ENCODE results near the gene ECT2L. TPM values are rescaled to one million over a fixed set of nuclear protein-coding genes. Genes with fewer than 3 reads are reported as not detected.

The ECT2L gene
- total and polyA plus RNA-seq, 2 of the 13 experiments (the other 11 are each of a cell fraction or from before 2014, with no cell fraction given): 0.12 TPM; not detected in 1

DNA sequence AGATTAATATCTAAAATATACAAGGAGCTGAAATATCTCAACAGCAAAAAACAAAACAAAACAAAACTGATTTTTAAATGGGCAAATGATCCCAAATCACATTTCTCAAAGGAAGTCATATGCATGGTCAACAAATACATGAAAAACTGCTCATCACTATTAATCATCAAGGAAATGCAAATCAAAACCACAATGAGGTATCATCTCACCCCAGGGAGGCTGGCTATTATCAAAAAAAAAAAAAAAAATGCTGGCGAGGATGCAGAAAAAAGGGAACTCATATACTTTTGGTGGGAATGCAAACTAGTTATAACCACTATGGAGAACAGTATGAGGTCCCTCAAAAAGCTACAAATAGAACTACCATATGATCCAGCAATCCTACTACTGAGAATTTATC is 157.6 kb downstream of the ECT2L start:
- no peaks in the 10 kb centered on the region for H3K27me3 ChIP-seq (ENCODE audit: control insufficient read depth in 1 of 2, insufficient read depth in 2 of 2, low read length in 2 of 2)
- no peak for FAIRE-seq
- H3K4me2 ChIP-seq (ENCODE audit: low read depth, low read length): no peak overlapping the region

More for the DNA sequence above, 157.6 kb downstream of the ECT2L start:
- no peak for DNase-seq (ENCODE audit: low spot score)
- ATAC-seq: no peak
- 100% methylated on average over 1 of the region's 1 CpG for WGBS (ENCODE audit: low lambda C conversion rate)
- no TSS peak for BruUV-seq (replicated peaks)
- no peak for TF ChIP-seq GZF1 (CRISPR knock-in tag; IDR thresholded peaks at IDR 0.05)
- TF ChIP-seq, protein P1, sequence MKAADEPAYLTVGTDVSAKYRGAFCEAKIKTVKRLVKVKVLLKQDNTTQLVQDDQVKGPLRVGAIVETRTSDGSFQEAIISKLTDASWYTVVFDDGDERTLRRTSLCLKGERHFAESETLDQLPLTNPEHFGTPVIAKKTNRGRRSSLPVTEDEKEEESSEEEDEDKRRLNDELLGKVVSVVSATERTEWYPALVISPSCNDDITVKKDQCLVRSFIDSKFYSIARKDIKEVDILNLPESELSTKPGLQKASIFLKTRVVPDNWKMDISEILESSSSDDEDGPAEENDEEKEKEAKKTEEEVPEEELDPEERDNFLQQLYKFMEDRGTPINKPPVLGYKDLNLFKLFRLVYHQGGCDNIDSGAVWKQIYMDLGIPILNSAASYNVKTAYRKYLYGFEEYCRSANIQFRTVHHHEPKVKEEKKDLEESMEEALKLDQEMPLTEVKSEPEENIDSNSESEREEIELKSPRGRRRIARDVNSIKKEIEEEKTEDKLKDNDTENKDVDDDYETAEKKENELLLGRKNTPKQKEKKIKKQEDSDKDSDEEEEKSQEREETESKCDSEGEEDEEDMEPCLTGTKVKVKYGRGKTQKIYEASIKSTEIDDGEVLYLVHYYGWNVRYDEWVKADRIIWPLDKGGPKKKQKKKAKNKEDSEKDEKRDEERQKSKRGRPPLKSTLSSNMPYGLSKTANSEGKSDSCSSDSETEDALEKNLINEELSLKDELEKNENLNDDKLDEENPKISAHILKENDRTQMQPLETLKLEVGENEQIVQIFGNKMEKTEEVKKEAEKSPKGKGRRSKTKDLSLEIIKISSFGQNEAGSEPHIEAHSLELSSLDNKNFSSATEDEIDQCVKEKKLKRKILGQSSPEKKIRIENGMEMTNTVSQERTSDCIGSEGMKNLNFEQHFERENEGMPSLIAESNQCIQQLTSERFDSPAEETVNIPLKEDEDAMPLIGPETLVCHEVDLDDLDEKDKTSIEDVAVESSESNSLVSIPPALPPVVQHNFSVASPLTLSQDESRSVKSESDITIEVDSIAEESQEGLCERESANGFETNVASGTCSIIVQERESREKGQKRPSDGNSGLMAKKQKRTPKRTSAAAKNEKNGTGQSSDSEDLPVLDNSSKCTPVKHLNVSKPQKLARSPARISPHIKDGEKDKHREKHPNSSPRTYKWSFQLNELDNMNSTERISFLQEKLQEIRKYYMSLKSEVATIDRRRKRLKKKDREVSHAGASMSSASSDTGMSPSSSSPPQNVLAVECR (CRISPR knock-in tag; IDR thresholded peaks at IDR 0.05; ENCODE audit: borderline replicate concordance): no peak
- TF ChIP-seq TBX3 (IDR thresholded peaks at IDR 0.05; ENCODE audit: borderline replicate concordance): no peak
- no peak for TF ChIP-seq KLF9 (CRISPR knock-in tag; IDR thresholded peaks at IDR 0.05; ENCODE audit: low read depth)
- no peak for TF ChIP-seq SCMH1 (CRISPR knock-in tag; IDR thresholded peaks at IDR 0.05; ENCODE audit: borderline replicate concordance)
- TF ChIP-seq ZNF256 (CRISPR knock-in tag; conservative IDR thresholded peaks at IDR 0.05): no peak
- TF ChIP-seq MAFG (CRISPR knock-in tag; IDR thresholded peaks at IDR 0.05): no peak
- TF ChIP-seq SRSF1 (optimal IDR thresholded peaks at IDR 0.05; ENCODE audit: low read depth, low read length): no peak
- no peak for TF ChIP-seq ZNF713 (CRISPR knock-in tag; IDR thresholded peaks at IDR 0.05)
- no peak for TF ChIP-seq ZNF598 (CRISPR knock-in tag; IDR thresholded peaks at IDR 0.05; ENCODE audit: borderline replicate concordance)
- TF ChIP-seq ATRX (CRISPR knock-in tag; IDR thresholded peaks at IDR 0.05; ENCODE audit: borderline replicate concordance): no peak
- no peak for TF ChIP-seq SSRP1 (CRISPR knock-in tag; IDR thresholded peaks at IDR 0.05)
- TF ChIP-seq ZNF558 (CRISPR knock-in tag; IDR thresholded peaks at IDR 0.05; ENCODE audit: borderline replicate concordance): no peak
- no peak for TF ChIP-seq HOXA9 (CRISPR knock-in tag; IDR thresholded peaks at IDR 0.05; ENCODE audit: borderline replicate concordance)
- TF ChIP-seq SOX13 (IDR thresholded peaks at IDR 0.05): no peak
- TF ChIP-seq SOX13 (CRISPR knock-in tag; conservative IDR thresholded peaks at IDR 0.05 in 1 of 2, IDR thresholded peaks at IDR 0.05 in 1 of 2): no peak
- no peak for TF ChIP-seq ZFP91 (CRISPR knock-in tag; IDR thresholded peaks at IDR 0.05; ENCODE audit: borderline replicate concordance)
- TF ChIP-seq SIX4 (CRISPR knock-in tag; IDR thresholded peaks at IDR 0.05): no peak
- Histone ChIP-seq H3K9me3 (ENCODE audit: low read length) (no peaks in the 10 kb centered on the region), H3K4me3 (replicated peaks in 1 of 3; ENCODE audit: insufficient read depth in 1 of 3, low read depth in 2 of 3, low read length in 3 of 3) (no peak overlapping the region), H4K20me1 (ENCODE audit: insufficient read depth, low read length) (peaks cover 12% of the 10 kb centered on the region), H2AFZ (ENCODE audit: low read length) (no peak overlapping the region), H3K79me2 (ENCODE audit: insufficient read depth, low read length) (peaks cover 42% of the 10 kb centered on the region), H3K4me1 (ENCODE audit: insufficient read depth, low read length) (peaks cover 43% of the 10 kb centered on the region), H3K9ac (ENCODE audit: insufficient read depth, low read depth, low read length) (no peak overlapping the region), H3K36me3 (replicated peaks in 1 of 2; ENCODE audit: control insufficient read depth in 1 of 2, insufficient read depth in 2 of 2, low read length in 2 of 2) (no peaks in the 10 kb centered on the region), H3K27ac (ENCODE audit: extremely low read length, insufficient read depth, low read length) (no peak overlapping the region)
- CTCF ChIA-PET (ENCODE audit: low intra/inter-chr PET ratio, low total read pairs): no interaction called here
- intact Hi-C loops (cut with micrococcal nuclease; ENCODE audit: unreplicated experiment) (no loop called here), in situ Hi-C loops (cut with HindIII; ENCODE audit: extremely low pct_ligation_motif_present, low pct_unique_long_range_greater_than_20kb) (no loop called here)
- POLR2A ChIA-PET: no interaction called here
